CD4-positive, CD25-positive, alpha-beta regulatory T cell (primary cell): ENCODE data around the gene DNAAF5. TPM values are rescaled to one million over a fixed set of nuclear protein-coding genes. Genes with fewer than 3 reads are reported as not detected.

Experiments used
- ATAC-seq, 2 donors: fragments of 150-1000 bp; cut with Tn5 transposase; one replicate each; pipeline ENCODE4 v1.10.0; 2021; ENCODE audit warnings: low read depth in 2 of 2, moderate number of reproducible peaks in 2 of 2, moderate library complexity in 1 of 2
- DNase-seq, 3 donors: peaks; one replicate each; pipeline versions ENCODE4 v3.0.0 to v3.0.0-alpha.2; 2012 to 2022; ENCODE audit warnings: mixed read lengths in 1 of 3
- H3K27ac ChIP-seq: one replicate; pipeline ENCODE4 v1.7.0; 2013; ENCODE audit warnings: mild to moderate bottlenecking, low read length; ENCODE audit not compliant: insufficient read depth, poor library complexity, severe bottlenecking
- H3K27me3 ChIP-seq: one replicate; pipeline ENCODE4 v1.7.0; 2013; ENCODE audit warnings: low read length; ENCODE audit not compliant: control insufficient read depth, insufficient read depth
- H3K36me3 ChIP-seq: one replicate; pipeline ENCODE4 v1.7.0; 2013; ENCODE audit warnings: mild to moderate bottlenecking, low read length, moderate library complexity; ENCODE audit not compliant: control insufficient read depth, insufficient read depth
- H3K4me1 ChIP-seq: 2 replicates; pipeline ENCODE4 v1.7.0; 2013; ENCODE audit warnings: mild to moderate bottlenecking, low read length; ENCODE audit not compliant: insufficient read depth, control insufficient read depth, poor library complexity, severe bottlenecking
- H3K4me3 ChIP-seq: one replicate; pipeline ENCODE4 v1.7.0; 2013; ENCODE audit warnings: low read depth, mild to moderate bottlenecking, low read length, moderate library complexity
- H3K9me3 ChIP-seq, 2 experiments: 1 replicate in 1 of 2; 2 replicates in 1 of 2; pipeline ENCODE4 v1.7.0; 2013; ENCODE audit warnings: low read length in 2 of 2, mild to moderate bottlenecking in 1 of 2, moderate library complexity in 1 of 2; ENCODE audit not compliant: control insufficient read depth in 2 of 2
- H3K27ac Mint-ChIP-seq, 3 donors: one replicate each; pipeline ENCODE4 v1.8.0; 2020 to 2022; ENCODE audit warnings: mild to moderate bottlenecking in 3 of 3, mixed read lengths in 3 of 3, moderate library complexity in 2 of 3
- H3K27me3 Mint-ChIP-seq: one replicate; pipeline ENCODE4 v1.8.0; 2022; ENCODE audit warnings: mild to moderate bottlenecking, mixed read lengths
- H3K36me3 Mint-ChIP-seq: one replicate; pipeline ENCODE4 v1.8.0; 2020; ENCODE audit warnings: mixed read lengths
- H3K4me1 Mint-ChIP-seq, 4 donors: one replicate each; pipeline ENCODE4 v1.8.0; 2020 to 2022; ENCODE audit warnings: mixed read lengths in 4 of 4, mild to moderate bottlenecking in 1 of 4
- H3K4me3 Mint-ChIP-seq, 4 donors: one replicate each; pipeline ENCODE4 v1.8.0; 2020 to 2022; ENCODE audit warnings: mild to moderate bottlenecking in 4 of 4, mixed read lengths in 4 of 4, moderate library complexity in 3 of 4
- H3K9me3 Mint-ChIP-seq, 7 donors: one replicate each; pipeline ENCODE4 v1.8.0; 2020 to 2022; ENCODE audit warnings: mixed read lengths in 7 of 7, mild to moderate bottlenecking in 3 of 7, moderate library complexity in 2 of 7
- polyA plus RNA-seq, 4 donors: library from polyadenylated mRNA; unstranded; fragments of 300-500 nt; fragmentation: Illumina TruSeq; gene quantifications; one replicate each; pipeline ENCODE4 v1.2.3, GENCODE V29; 2021
- total RNA-seq: library from RNA; stranded (reverse); gene quantifications from one replicate; pipeline ENCODE4 v1.2.3, GENCODE V29; 2022

The DNAAF5 gene
- total and polyA plus RNA-seq, 5 donors from 2014 or later, result 0.84 to 11.9 (median 2.3) TPM

GRCh38 chr7:727806-728460, 1.4 kb downstream of the DNAAF5 start:
- H3K36me3 Mint-ChIP-seq, result peaks cover 14% of the 10 kb centered on the region
- peaks cover 0 to 30% (median 16%) of the 10 kb centered on the region in 4 donors for H3K4me1 Mint-ChIP-seq
- DNase-seq, result no peak
- Histone ChIP-seq H3K4me1 (peaks cover 19% of the 10 kb centered on the region), H3K4me3 (no peak overlapping the region), H3K27ac (no peak overlapping the region), H3K36me3 (peaks cover 10% of the 10 kb centered on the region), H3K27me3 (no peaks in the 10 kb centered on the region), H3K9me3 (no peaks in the 10 kb centered on the region)
- no peaks in the 10 kb centered on the region for H3K9me3 Mint-ChIP-seq
- peak overlapping the region in 1 of 3 donors; percentile 90 for H3K27ac Mint-ChIP-seq
- peak overlapping the region; percentile 80 to 84 (median 83) for H3K4me3 Mint-ChIP-seq
- no peak for ATAC-seq
- H3K27me3 Mint-ChIP-seq, result no peaks in the 10 kb centered on the region

GRCh38 chr7:728602-729001, 2.1 kb downstream of the DNAAF5 start:
- DNase-seq, result no peak
- Histone ChIP-seq H3K36me3 (peaks cover 10% of the 10 kb centered on the region), H3K9me3 (no peaks in the 10 kb centered on the region), H3K4me3 (no peak overlapping the region), H3K27me3 (no peaks in the 10 kb centered on the region), H3K27ac (no peak overlapping the region), H3K4me1 (peaks cover 19% of the 10 kb centered on the region)
- Mint-ChIP-seq H3K36me3 (peaks cover 17% of the 10 kb centered on the region), H3K27ac (no peak overlapping the region), H3K4me1 (peaks cover 0 to 33% (median 20%) of the 10 kb centered on the region in 4 donors), H3K27me3 (no peaks in the 10 kb centered on the region), H3K9me3 (no peaks in the 10 kb centered on the region), H3K4me3 (peak overlapping the region; percentile 80 to 84 (median 83))
- no peak for ATAC-seq

GRCh38 chr7:729140-730000, 2.9 kb downstream of the DNAAF5 start:
- no peak overlapping the region for H3K4me3 ChIP-seq
- Mint-ChIP-seq H3K4me3 (peak overlapping the region; percentile 68 to 84 (median 78)), H3K9me3 (peaks cover 0 to 4% (median 0%) of the 10 kb centered on the region in 7 donors), H3K27me3 (no peaks in the 10 kb centered on the region), H3K36me3 (peaks cover 11% of the 10 kb centered on the region), H3K27ac (peak overlapping the region in 1 of 3 donors; percentile 23), H3K4me1 (peaks cover 0 to 33% (median 20%) of the 10 kb centered on the region in 4 donors)
- ATAC-seq (no peak), DNase-seq (no peak)
- peaks cover 19% of the 10 kb centered on the region for H3K4me1 ChIP-seq
- H3K27ac ChIP-seq, result no peak overlapping the region
- no peaks in the 10 kb centered on the region for H3K27me3 ChIP-seq
- peaks cover 15% of the 10 kb centered on the region for H3K36me3 ChIP-seq
- H3K9me3 ChIP-seq, result peaks cover 6% of the 10 kb centered on the region in 2 experiments

DNA sequence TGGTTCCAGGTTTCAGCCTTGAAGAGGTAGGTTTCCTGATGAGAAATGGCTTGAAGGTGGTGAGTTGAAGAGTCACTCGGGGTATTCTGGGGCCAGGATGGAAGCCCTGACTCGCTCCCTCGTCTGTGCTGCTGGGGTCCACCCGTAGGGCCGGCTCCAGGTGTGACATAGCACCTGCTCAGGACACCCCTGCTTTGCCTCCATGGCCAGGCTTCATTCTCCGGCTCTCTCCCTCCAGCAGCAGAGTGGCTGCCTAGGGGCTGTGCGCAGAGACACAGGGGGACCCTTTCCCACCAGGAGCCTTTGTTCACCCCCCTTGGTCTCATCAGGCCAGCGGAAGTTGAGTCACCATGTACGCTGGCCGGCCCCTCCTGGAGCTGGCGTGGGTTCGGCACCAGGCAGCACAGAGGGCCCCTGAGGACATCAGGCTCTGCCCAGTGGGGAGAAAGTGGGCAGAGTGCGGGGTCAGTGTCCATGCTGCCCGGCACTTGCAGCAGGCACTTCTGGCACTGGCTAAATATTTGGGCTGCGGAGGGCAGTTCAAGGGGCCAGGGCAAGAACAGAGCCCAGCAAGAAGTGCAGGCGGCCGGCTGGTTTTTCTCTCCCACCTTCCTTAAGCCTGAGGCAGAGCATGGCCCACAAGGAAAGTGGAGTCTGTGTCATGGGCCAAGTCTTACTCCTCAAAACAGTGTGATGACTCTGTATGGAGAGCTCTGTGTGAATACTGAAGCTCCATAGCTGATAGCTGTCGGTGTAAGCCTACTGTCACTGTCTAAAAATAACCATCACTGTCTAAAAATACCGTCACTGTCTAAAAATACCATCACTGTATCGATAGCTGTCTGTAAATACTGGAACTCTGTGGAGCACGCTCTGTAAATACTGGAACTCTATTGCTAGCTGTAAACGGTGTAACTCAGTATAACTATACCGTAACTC, 4.3 kb downstream of the DNAAF5 start:
- Histone ChIP-seq H3K36me3 (peaks cover 26% of the 10 kb centered on the region), H3K4me1 (peaks cover 17% of the 10 kb centered on the region), H3K27ac (no peak overlapping the region), H3K9me3 (peaks cover 8 to 12% of the 10 kb centered on the region in 2 experiments), H3K4me3 (no peak overlapping the region), H3K27me3 (no peaks in the 10 kb centered on the region)
- Mint-ChIP-seq H3K9me3 (peaks cover 0 to 6% (median 0%) of the 10 kb centered on the region in 7 donors), H3K36me3 (peaks cover 11% of the 10 kb centered on the region), H3K4me1 (peaks cover 0 to 27% (median 15%) of the 10 kb centered on the region in 4 donors), H3K27ac (peak overlapping the region in 1 of 3 donors; percentile 59), H3K4me3 (peak overlapping the region in 2 of 4 donors; percentile 44 to 72), H3K27me3 (no peaks in the 10 kb centered on the region)
- DNase-seq (no peak), ATAC-seq (no peak)

DNA sequence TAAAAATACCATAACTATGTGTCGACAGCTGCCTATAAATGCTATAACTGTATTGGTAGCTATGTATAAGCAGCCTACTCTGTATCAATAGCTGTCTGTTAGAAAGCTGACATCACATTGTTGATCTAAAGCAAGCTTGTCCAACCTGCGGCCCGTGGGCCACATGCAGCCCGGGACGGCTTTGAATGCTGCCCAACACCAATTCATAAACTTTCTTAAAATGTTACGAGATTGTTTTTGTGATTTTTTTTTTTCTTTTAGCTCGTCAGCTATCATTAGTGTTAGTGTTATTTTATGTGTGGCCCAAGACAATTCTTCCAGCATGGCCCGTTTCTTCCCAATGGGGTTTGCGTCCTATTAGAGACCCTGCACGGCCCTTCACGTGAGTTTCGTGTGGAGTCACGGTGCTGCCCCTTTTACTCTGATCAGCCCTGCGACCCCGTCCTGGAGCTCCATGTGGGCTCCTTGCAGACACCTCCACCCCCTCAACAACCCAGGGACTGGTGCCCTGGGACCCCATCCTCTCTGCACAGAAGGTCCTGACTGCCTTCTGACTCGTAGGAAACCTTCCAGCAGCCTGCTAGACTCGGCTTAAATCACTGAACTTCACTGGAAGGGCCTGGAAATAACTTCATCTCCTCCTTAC, 5.1 kb downstream of the DNAAF5 start:
- peak overlapping the region in 1 of 4 donors; percentile 72 for H3K4me3 Mint-ChIP-seq
- peaks cover 10% of the 10 kb centered on the region for H3K4me1 ChIP-seq
- peaks cover 0 to 6% (median 0%) of the 10 kb centered on the region in 7 donors for H3K9me3 Mint-ChIP-seq
- H3K4me3 ChIP-seq, result no peak overlapping the region
- peaks cover 8 to 12% of the 10 kb centered on the region in 2 experiments for H3K9me3 ChIP-seq
- H3K4me1 Mint-ChIP-seq, result peaks cover 0 to 22% (median 12%) of the 10 kb centered on the region in 4 donors
- DNase-seq (no peak), ATAC-seq (no peak)
- peaks cover 26% of the 10 kb centered on the region for H3K36me3 ChIP-seq
- no peaks in the 10 kb centered on the region for H3K27me3 Mint-ChIP-seq
- no peaks in the 10 kb centered on the region for H3K27me3 ChIP-seq
- H3K36me3 Mint-ChIP-seq, result peaks cover 11% of the 10 kb centered on the region
- H3K27ac Mint-ChIP-seq, result peak overlapping the region in 1 of 3 donors; percentile 59
- no peak overlapping the region for H3K27ac ChIP-seq

GRCh38 chr7:732094-732541, 5.6 kb downstream of the DNAAF5 start:
- Mint-ChIP-seq H3K27ac (no peak overlapping the region), H3K4me3 (peak overlapping the region in 1 of 4 donors; percentile 72), H3K9me3 (peaks cover 0 to 6% (median 0%) of the 10 kb centered on the region in 7 donors), H3K4me1 (peaks cover 0 to 22% (median 12%) of the 10 kb centered on the region in 4 donors), H3K36me3 (peaks cover 11% of the 10 kb centered on the region), H3K27me3 (no peaks in the 10 kb centered on the region)
- Histone ChIP-seq H3K9me3 (peaks cover 8 to 12% of the 10 kb centered on the region in 2 experiments), H3K36me3 (peaks cover 26% of the 10 kb centered on the region), H3K4me1 (peaks cover 10% of the 10 kb centered on the region), H3K27ac (no peak overlapping the region), H3K27me3 (no peaks in the 10 kb centered on the region), H3K4me3 (no peak overlapping the region)
- no peak for ATAC-seq
- peak in 1 of 3 donors; percentile 36 for DNase-seq
